Naive thymus-derived CD8-positive, alpha-beta T cell (primary cell): Measurements from ENCODE around the gene ABCA7. TPM values are rescaled to one million over a fixed set of nuclear protein-coding genes. Genes with fewer than 3 reads are reported as not detected.
A peak's percentile ranks its signal among the peaks of the same experiment; 100 is the strongest.

Experiments used
- ATAC-seq, 2 donors: fragments of 150-1000 bp; cut with Tn5 transposase in 1 of 2; sonication (Bioruptor Pico), chemical (Tn5 transposase) in 1 of 2; 1 replicate in 1 of 2; 2 replicates in 1 of 2; pipeline ENCODE4 v1.10.0; 2021; ENCODE audit warnings: mild to moderate bottlenecking in 2 of 2, moderate library complexity in 2 of 2
- POLR2A ChIA-PET: fragments of 350-600 bp; sonication (Branson Sonifier 250); formaldehyde crosslinking; loops from one replicate; lab custom pipeline; 2021; ENCODE audit warnings: antibody characterized with exemption; lab: Charles Lee
- DNase-seq, 10 donors: peaks; one replicate each; pipeline versions ENCODE4 v3.0.0 to v3.0.0-alpha.2; 2020 to 2022
- H3K27ac Mint-ChIP-seq, 10 donors: one replicate each; pipeline ENCODE4 v1.8.0; 2020 to 2022; ENCODE audit warnings: mild to moderate bottlenecking in 10 of 10, mixed read lengths in 10 of 10, moderate library complexity in 4 of 10, inconsistent platforms in 1 of 10
- H3K27me3 Mint-ChIP-seq, 5 donors: one replicate each; pipeline ENCODE4 v1.8.0; 2021 to 2022; ENCODE audit warnings: mixed read lengths in 5 of 5
- H3K36me3 Mint-ChIP-seq, 3 donors: one replicate each; pipeline ENCODE4 v1.8.0; 2020 to 2022; ENCODE audit warnings: mixed read lengths in 3 of 3, mild to moderate bottlenecking in 2 of 3, inconsistent platforms in 1 of 3
- H3K4me1 Mint-ChIP-seq, 4 donors: one replicate each; pipeline ENCODE4 v1.8.0; 2021 to 2022; ENCODE audit warnings: mixed read lengths in 4 of 4
- H3K4me3 Mint-ChIP-seq, 10 donors: one replicate each; pipeline ENCODE4 v1.8.0; 2020 to 2022; ENCODE audit warnings: mild to moderate bottlenecking in 10 of 10, mixed read lengths in 10 of 10, moderate library complexity in 6 of 10, inconsistent platforms in 1 of 10
- H3K9me3 Mint-ChIP-seq, 9 donors: one replicate each; pipeline ENCODE4 v1.8.0; 2020 to 2022; ENCODE audit warnings: mixed read lengths in 9 of 9, mild to moderate bottlenecking in 3 of 9, inconsistent platforms in 1 of 9, moderate library complexity in 1 of 9
- polyA plus RNA-seq, 3 donors: library from polyadenylated mRNA; unstranded; fragments of 300-500 nt; fragmentation: Illumina TruSeq; gene quantifications; one replicate each; pipeline ENCODE4 v1.2.3, GENCODE V29; 2021
- total RNA-seq, 8 experiments: library from RNA in 2 of 8; stranded (reverse) in 2 of 8; gene quantifications; one replicate each; pipeline ENCODE4 v1.2.3 and lab custom pipeline; 2021 to 2026

ABCA7 gene
- total and polyA plus RNA-seq, 5 experiments from 2014 or later: 4.2 to 232 (median 14.4) TPM

GRCh38 chr19:1013218-1013617, 26.7 kb upstream of the ABCA7 start:
- Mint-ChIP-seq H3K36me3 (peaks cover 0 to 18% (median 0%) of the 10 kb centered on the region in 3 donors), H3K9me3 (no peaks in the 10 kb centered on the region), H3K27me3 (no peaks in the 10 kb centered on the region), H3K27ac (peak overlapping the region in 1 of 10 donors; percentile 11), H3K4me3 (no peak overlapping the region), H3K4me1 (peaks cover 11 to 26% (median 24%) of the 10 kb centered on the region in 4 donors)
- POLR2A ChIA-PET: interaction anchor here (1.1 to 22.1 kb wide), 4 partner anchors 16 to 64 kb away, joined by 3 to 1566 read pairs (median 7); partner anchors contain the start of gene ARHGAP45
- no peak for ATAC-seq
- DNase-seq: no peak

- Mint-ChIP-seq H3K36me3 (peaks cover 0 to 20% (median 0%) of the 10 kb centered on the region in 3 donors), H3K4me1 (peaks cover 11 to 36% (median 34%) of the 10 kb centered on the region in 4 donors), H3K27me3 (no peaks in the 10 kb centered on the region), H3K27ac (peak overlapping the region in 3 of 10 donors; percentile 69 to 78 (median 77)), H3K4me3 (peak overlapping the region in 1 of 10 donors; percentile 41), H3K9me3 (no peaks in the 10 kb centered on the region)
- POLR2A ChIA-PET: interaction anchor here (0.5 to 22.1 kb wide), 8 partner anchors 9 to 119 kb away, joined by 3 to 1566 read pairs (median 6); partner anchors contain the start of gene ARHGAP45
- ATAC-seq (no peak), DNase-seq (no peak)
Measured at GRCh38 chr19:1014161-1015060, 25.5 kb upstream of the ABCA7 start.

DNA sequence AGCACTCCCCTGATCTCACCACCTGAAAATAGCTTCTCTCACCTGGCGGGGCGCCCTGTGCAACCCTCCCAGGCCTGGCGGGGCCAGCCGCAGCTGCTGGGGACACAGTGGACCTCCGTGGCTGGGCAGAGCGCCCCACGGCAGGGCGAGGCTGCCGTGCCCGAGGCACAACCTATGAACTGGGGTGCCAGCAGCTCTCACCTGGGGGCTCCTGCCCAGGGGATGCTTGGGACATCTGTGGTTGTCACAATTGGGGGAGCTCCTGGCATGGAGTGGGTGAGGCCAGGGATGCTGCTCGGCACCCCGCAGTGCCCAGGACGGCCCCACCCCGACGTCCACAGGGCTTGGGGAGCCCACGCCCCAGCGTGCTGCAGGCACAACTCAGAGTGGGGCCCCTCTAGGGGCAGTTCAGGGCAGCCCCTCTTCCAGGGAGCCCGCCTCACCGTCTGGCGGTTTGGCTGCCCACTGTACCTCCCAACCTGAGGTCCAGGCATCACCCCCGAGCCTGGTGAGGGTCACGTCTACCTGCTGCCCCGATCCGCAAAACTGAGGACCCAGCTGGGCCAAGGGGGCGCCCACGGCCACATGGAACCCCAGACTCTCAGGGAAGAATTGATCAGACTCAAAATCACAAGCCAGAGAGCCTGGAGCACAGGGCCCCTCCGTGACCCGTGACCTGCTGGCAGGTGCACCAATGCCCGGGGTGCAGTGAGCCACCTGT, 24.7 kb upstream of the ABCA7 start:
- POLR2A ChIA-PET: interaction anchor here (0.5 to 22.1 kb wide), 8 partner anchors 9 to 118 kb away, joined by 3 to 1566 read pairs (median 4); partner anchors contain the start of gene ARHGAP45
- H3K27ac Mint-ChIP-seq: peak overlapping the region in 2 of 10 donors; percentile 15 to 53
- H3K9me3 Mint-ChIP-seq: no peaks in the 10 kb centered on the region
- H3K36me3 Mint-ChIP-seq: peaks cover 0 to 14% (median 0%) of the 10 kb centered on the region in 3 donors
- no peaks in the 10 kb centered on the region for H3K27me3 Mint-ChIP-seq
- no peak for DNase-seq
- H3K4me1 Mint-ChIP-seq: peaks cover 14 to 44% (median 40%) of the 10 kb centered on the region in 4 donors
- ATAC-seq: no peak
- H3K4me3 Mint-ChIP-seq: no peak overlapping the region

DNA sequence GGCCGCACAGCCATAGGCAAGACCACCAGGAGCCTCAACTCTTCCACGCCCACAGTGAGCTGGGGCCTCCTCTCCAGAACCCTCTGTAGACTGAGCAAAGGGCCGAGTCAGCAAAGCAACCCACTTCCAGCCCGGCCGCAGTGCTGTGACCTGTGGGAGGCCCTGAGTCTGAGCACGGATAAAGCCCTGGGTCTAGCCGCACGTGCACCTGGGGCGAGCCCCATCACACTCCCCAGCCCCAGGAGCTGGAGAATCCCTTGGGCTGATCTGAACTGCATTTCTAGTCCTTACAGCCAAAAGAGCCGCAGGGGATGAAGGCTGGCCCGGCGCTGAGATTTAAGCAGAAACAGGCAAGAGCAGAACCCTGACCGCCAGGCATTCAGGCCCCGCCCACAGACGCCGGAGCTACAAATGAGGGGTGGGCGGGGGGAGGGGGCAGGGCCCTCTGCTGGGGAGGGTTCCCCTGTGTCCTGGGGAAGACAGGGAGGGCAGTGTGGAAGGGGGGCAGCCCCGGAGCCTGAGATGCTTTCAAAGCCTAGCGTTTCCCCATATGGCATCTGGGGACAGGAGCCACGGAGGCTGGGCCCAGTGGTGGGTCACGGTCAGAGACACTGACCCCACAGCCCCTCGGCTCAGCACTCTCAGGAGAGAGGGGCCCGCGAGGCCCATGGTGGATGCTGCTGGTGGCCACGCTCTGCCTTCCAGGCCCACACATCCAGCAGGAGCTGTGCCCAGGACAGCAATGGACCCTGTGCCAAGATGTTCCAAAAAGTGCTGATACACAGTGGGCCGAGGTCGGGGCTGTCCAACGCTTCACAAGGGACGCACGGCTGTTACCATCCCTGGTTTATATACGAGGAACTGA, 23.9 kb upstream of the ABCA7 start:
- Mint-ChIP-seq H3K27ac (peak overlapping the region in 3 of 10 donors; percentile 15 to 56 (median 53)), H3K4me3 (peak overlapping the region in 6 of 10 donors; percentile 9 to 94 (median 38)), H3K4me1 (peaks cover 14 to 45% (median 40%) of the 10 kb centered on the region in 4 donors), H3K36me3 (peaks cover 0 to 14% (median 0%) of the 10 kb centered on the region in 3 donors), H3K27me3 (no peaks in the 10 kb centered on the region), H3K9me3 (no peaks in the 10 kb centered on the region)
- DNase-seq (no peak), ATAC-seq (no peak)
- POLR2A ChIA-PET: interaction anchor here (0.6 to 22.1 kb wide), 9 partner anchors 10 to 117 kb away, joined by 3 to 1566 read pairs (median 8); partner anchors contain the start of genes ARHGAP45 and CNN2

DNA sequence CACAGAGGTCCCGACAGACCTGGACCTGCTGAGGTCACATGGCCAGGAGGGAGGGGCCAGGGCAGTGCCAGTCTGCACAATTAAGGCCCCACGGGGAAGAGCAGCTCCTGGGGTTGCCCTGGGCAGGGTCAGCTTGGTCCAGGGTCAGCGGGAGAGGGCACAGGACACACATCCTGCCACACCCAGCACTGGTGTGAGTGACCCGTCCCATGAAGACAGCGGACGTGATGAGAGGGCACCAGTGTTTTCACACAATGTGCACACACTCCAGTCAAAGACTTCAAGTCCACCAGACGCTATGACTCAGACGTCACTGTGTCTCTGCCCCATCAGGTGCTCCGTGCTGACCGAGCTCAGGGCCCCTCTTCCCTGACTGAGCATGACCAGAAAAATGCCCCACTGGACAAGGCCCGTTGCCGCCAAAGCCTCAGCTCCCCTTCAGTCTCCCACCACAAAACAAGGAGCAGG, 23.2 kb upstream of the ABCA7 start:
- POLR2A ChIA-PET: interaction anchor here (0.7 to 22.1 kb wide), 7 partner anchors 11 to 61 kb away, joined by 3 to 1566 read pairs (median 11); partner anchors contain the start of genes ARHGAP45, CNN2 and WDR18
- Mint-ChIP-seq H3K4me1 (peaks cover 20 to 51% (median 47%) of the 10 kb centered on the region in 4 donors), H3K27me3 (peaks cover 0 to 6% (median 0%) of the 10 kb centered on the region in 5 donors)

DNA sequence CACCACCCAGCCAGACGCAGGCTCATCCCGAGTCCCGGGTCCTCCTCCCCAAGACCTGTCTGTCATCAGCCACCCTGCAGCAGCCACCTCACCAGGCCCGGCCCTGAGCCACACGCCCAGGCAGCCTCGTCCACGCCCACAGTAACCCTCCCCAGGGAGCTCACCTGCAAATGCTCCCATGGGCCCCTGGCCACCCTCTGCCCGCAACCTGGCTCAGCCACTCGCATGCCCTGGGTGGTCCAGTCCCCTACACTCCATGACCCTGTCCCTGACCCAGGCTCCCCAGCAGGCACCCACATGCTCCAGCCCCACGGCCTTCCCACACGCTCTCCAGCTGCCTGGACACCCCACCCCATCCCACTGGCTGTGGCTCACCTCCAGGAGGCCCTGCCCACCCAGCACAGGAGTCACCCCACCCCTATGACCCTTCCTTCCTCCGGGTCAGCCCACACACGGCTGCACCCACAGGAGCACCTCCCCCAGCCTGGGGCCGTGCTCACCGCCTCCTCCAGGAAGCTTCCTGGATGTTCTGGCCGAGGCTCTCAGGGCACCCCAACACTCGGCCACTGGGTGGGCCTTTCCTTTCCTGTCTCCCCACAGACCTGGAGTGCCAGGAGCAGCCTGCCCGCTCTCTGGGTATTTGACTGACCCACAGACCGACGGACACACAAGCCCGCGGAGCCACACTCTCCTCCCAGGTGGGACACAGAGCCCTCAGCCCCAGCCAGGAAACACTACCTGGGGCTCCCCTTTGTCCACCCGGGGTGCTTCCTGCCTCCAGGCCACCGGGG, 22.6 kb upstream of the ABCA7 start:
- Mint-ChIP-seq H3K4me3 (peak overlapping the region; percentile 22 to 94 (median 60)), H3K36me3 (peaks cover 0 to 9% (median 0%) of the 10 kb centered on the region in 3 donors), H3K27ac (peak overlapping the region in 8 of 10 donors; percentile 5 to 84 (median 69)), H3K27me3 (peaks cover 0 to 6% (median 0%) of the 10 kb centered on the region in 5 donors), H3K4me1 (peaks cover 20 to 55% (median 49%) of the 10 kb centered on the region in 4 donors), H3K9me3 (no peaks in the 10 kb centered on the region)
- ATAC-seq: no peak
- POLR2A ChIA-PET: interaction anchor here (0.7 to 22.1 kb wide), 6 partner anchors 10 to 60 kb away, joined by 3 to 1566 read pairs (median 8); partner anchors contain the start of genes ARHGAP45, CNN2 and WDR18
- DNase-seq: no peak

More for the DNA sequence above, 23.2 kb upstream of the ABCA7 start:
- ATAC-seq (no peak), DNase-seq (no peak)
- Mint-ChIP-seq H3K4me3 (peak overlapping the region in 9 of 10 donors; percentile 9 to 94 (median 62)), H3K27ac (peak overlapping the region in 5 of 10 donors; percentile 25 to 72 (median 66)), H3K36me3 (peaks cover 0 to 11% (median 0%) of the 10 kb centered on the region in 3 donors), H3K9me3 (no peaks in the 10 kb centered on the region)

DNA sequence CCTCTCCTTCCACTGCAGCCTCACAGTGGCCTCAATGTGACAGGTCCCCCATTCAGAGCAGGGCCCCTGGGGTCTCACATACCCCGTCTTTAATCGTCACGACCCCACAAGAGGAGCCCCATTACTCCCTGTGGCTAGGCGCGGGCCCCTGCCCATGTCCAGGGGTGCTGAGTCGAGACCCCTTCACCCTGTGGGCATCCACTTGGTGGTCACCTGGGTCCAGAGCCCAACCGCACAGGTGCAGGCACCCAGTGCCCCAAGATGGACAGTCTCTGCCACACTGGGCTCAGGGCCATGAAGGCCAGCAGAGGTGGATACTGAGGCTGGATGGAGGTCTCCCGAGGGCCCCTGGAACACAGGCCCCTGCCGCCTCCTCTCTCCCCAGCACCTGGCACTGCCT, 22.0 kb upstream of the ABCA7 start:
- Mint-ChIP-seq H3K27ac (peak overlapping the region in 5 of 10 donors; percentile 36 to 76 (median 72)), H3K27me3 (peaks cover 0 to 6% (median 0%) of the 10 kb centered on the region in 5 donors), H3K4me1 (peaks cover 20 to 55% (median 50%) of the 10 kb centered on the region in 4 donors), H3K36me3 (peaks cover 0 to 9% (median 0%) of the 10 kb centered on the region in 3 donors), H3K9me3 (no peaks in the 10 kb centered on the region), H3K4me3 (peak overlapping the region in 8 of 10 donors; percentile 14 to 94 (median 54))
- DNase-seq (no peak), ATAC-seq (no peak)
- POLR2A ChIA-PET: interaction anchor here (1.1 to 22.1 kb wide), 3 partner anchors 9 to 60 kb away, joined by 3 to 1566 read pairs (median 11); partner anchors contain the start of genes ARHGAP45, CNN2 and WDR18

- no peak for DNase-seq
- Mint-ChIP-seq H3K36me3 (peaks cover 0 to 9% (median 0%) of the 10 kb centered on the region in 3 donors), H3K4me3 (peak overlapping the region; percentile 86 to 94 (median 90)), H3K9me3 (no peaks in the 10 kb centered on the region), H3K4me1 (peaks cover 20 to 55% (median 50%) of the 10 kb centered on the region in 4 donors), H3K27ac (peak overlapping the region in 4 of 10 donors; percentile 11 to 74 (median 28)), H3K27me3 (peaks cover 0 to 6% (median 0%) of the 10 kb centered on the region in 5 donors)
- ATAC-seq: no peak
- POLR2A ChIA-PET: interaction anchor here (0.7 to 22.1 kb wide), 8 partner anchors 11 to 250 kb away, joined by 3 to 1566 read pairs (median 9); partner anchors contain the start of genes ABCA7, ARHGAP45 and GPX4
Measured at GRCh38 chr19:1018393-1018792, 21.5 kb upstream of the ABCA7 start.

DNA sequence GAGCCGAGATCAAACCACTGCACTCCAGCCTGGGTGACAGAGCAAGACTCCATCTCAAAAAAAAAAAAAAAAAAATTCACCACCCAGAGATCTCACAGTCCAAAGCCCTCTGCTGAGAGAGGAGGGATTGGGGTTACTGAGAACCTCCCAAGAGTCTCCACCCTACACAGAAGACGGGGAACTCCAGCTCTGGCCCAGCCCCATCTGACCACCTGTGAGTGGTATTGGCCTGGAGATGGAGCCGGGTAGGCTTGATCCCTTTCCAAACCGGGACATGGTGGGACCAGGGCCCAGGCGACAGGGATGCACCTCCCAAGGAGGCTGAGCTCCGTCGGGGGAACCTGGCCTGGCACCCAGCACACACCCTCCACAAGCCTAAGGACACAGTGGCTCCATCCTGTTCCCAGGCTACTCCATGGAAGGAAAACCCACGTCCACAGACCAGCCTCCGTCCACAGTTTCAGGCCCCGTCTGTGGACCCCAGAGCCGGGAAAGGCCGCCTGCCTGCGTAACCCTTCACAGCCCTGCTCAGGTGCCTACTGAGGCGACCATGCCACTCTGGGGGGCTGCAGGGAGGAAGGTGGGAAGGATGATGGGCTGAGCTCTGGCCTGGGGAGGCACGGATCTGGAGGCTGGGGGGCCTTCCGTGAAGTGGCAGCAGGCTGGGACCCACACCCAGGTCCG, 20.8 kb upstream of the ABCA7 start:
- peaks cover 0 to 6% (median 0%) of the 10 kb centered on the region in 5 donors for H3K27me3 Mint-ChIP-seq
- peak overlapping the region in 9 of 10 donors; percentile 11 to 95 (median 70) for H3K27ac Mint-ChIP-seq
- POLR2A ChIA-PET: interaction anchor here (0.6 to 22.1 kb wide), 15 partner anchors 9 to 250 kb away, joined by 3 to 1566 read pairs (median 6); partner anchors contain the start of genes ABCA7, ARHGAP45, ATP5F1D and GPX4
- peak overlapping the region; percentile 86 to 94 (median 90) for H3K4me3 Mint-ChIP-seq
- H3K9me3 Mint-ChIP-seq: no peaks in the 10 kb centered on the region
- H3K36me3 Mint-ChIP-seq: peaks cover 0 to 8% (median 0%) of the 10 kb centered on the region in 3 donors
- ATAC-seq (no peak), DNase-seq (no peak)
- peaks cover 19 to 56% (median 50%) of the 10 kb centered on the region in 4 donors for H3K4me1 Mint-ChIP-seq
